GM21529 (cell line): ENCODE data around the gene CEP85.
"Not testable (repeated sequence)": the region's sequence is repeated elsewhere in the genome, so short reads cannot be mapped to it uniquely, and the experiment has no call there.

ENCODE experiments used
- ATAC-seq: cut with Tn5 transposase; IDR thresholded peaks from one replicate; pipeline ENCODE4 v1.9.1; 2021; ENCODE audit not compliant: unreplicated experiment

Gene CEP85

DNA sequence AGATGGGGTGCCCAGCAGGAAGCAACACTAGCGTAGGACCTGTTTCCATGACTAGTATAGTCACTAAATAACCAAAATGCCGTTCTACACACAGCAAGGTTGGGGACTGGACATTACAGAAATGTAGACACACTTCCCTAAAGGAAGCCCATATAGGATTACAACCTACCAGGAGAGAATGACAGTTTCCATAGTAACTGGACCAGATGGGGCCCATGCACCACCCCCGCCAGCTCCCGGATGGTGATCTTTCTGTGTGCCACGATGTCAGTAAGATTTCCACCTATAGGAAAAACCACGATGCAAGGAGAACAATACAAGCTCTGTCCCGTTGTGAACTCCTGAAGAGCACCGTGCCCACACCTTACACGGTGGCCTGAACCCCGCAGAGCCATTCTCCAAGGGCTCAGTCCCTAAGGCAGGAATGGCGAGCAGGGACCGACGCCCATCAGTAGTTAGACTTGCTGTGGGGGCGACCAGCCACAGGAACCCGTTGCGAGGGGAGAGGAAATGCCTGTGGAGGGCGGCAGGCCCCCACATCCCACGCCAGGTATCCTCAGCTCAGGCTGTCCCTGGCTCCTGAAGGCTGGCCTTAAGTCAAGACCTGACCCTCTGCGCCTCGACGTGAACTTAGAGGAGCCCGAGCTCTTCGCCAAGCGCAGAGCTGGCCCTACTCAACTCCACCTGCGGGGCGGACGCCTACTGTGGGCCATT is 13.6 kb upstream of the CEP85 start:
- ATAC-seq, result no peak

DNA sequence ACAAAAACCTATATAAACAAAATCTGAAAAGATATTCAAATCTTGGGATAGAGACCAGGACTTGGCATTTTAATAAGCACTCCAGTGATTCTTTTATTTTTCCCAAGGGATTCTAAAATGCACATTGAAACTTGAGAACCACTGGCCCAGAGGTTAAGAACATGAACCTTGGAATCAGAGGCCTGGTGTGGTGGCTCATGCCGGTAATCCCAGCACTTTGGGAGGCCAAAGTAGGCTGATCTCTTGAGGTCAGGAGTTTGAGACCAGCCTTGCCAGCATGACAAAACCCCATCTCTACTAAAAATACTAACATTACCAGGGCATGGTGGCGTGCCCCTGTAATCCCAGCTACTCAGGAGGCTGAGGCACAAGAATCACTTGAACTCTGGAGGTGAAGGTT is 12.9 kb upstream of the CEP85 start:
- no peak for ATAC-seq

DNA sequence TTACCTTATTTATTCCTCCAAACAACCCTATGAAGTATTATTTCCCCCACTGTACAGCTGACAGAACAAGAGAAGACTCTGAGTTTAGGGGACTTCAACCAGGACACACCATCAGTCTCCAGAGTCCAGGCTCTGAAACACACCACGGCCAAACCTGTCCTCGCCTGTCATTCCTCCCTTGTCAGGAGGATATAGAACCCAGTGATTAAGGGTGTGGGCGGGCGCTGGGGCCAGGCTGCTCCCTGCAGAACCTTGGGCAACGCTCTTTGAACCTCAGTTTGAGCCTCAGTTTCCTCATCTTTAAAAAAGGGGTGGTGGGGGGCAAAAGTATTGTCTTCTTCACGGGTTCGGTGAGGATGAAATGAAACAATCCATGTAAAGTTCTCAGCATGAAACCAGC is 9.4 kb upstream of the CEP85 start:
- ATAC-seq, result no peak

DNA sequence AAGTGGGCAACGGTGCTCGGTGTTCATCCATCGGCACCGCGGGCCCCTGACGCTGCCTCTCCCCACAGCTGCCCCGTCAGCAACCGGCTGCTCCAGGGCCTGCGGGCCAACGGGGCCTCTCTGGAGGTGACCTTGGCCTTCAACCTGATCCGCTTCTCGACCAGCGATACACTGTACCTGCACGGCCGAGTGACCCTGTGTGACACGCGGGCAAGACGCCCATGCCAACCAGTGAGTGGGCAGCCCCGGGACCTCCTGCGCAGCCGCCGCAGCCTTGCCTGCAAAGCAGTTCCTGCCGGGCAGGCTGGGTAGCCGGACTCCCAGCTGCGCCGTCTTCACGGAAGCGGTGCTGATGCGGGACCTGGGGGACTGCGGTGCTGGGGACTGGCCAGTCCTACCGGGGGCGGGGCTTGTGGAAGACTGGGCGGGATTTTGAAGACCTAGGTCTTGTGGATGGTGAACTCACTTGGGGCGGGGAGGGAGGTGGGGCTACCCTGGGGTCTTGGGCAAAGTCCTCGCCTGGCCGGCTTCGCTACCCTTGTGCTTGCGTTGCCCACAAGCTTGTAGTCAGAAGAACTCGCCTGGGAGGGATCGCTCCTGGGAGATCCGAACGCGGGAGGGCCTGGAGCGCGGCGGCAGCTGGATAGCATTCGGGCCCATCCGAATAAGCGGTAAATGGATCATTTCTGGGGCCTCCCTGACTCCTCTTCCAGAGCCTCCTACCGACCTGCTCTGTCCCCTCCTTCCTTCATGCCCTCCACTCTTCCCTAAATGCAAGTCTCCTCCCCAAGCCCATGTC is 8.8 kb upstream of the CEP85 start:
- ATAC-seq, result no peak

DNA sequence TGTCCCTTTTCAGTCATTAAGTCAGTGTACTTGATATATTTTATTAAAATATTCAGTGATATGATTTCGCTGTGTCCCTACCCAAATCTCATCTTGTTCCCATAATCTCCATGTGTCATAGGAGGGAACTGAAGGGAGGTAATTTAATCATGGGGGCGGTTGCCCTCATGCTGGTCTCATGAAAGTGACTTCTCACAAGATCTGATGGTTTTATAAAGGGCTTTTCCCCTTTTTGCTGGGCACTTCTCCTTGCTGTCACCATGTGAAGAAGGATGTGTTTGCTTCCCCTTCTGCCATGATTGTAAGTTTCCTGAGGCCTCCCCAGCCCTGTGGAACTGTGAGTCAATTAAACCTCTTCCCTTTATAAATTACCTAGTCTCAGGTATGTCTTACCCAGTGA is 3.3 kb upstream of the CEP85 start:
- ATAC-seq, result not testable (repeated sequence)

DNA sequence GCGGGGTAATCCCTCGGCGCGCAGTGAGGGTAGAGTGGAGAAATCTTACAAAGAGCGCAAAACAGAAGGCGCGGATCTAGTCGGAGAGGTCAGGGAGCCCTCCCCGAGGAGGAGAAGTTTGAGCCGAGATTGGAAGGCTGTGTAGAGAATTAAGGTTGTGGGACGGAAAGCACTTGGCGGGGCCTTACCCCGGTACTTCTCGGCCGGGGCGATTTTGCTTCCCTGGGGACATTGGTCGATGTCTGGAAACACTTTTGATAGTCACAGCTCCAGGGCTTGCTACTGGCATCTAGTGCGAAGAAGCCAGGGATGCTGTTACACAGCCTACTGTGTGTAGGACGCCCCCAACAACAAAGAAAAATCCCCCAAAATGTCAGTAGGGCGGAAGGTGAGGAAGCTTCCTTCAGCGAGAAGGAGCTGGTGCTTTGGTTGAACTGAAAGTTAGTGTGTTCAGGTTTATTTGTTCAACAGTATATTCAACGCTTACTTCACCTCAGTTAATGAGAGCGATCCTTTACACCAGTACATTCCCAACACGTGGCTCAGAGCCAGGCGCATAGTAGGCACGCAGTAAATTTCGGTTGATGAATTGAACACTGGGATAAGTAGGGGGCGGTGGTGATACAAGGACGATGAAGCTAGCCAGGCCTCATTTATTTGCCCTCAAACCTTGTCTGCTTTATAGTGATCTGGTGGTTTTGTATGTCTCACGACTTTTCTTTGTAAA is 807 bp downstream of the CEP85 start:
- ATAC-seq, result no peak

DNA sequence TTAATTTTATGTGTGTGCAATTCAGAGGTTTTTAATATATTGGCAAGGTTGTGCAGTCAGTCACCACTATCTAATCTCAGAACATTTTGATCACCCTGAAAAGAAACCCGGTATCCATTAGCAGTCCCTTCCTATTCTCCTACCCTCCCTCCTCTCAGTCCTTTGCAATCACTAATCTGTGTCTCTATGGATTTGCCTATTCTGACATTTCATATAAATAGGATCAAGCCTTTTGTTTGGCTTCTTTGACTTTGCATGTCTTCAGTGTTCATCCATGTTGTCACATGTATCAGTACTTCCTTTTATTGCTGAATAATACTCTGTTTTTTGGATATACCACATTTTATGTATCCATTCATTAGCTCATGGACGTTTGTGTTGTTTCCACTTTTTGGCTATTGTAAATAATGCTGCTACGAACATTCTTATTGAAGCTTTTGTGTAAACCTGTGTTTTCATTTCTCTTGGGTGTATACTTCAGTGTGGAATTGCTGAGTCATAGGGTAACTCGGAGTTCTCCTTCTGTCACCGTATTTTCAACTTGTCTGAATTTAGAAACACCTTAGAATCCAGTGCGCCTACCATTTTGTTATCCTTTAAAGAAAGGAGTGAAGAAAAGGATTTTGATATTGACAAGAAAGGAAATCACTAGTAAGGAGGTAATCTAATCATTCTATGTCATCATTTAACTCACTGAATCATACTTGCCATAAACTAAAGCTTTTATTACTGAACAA is 3.4 kb downstream of the CEP85 start:
- no peak for ATAC-seq

DNA sequence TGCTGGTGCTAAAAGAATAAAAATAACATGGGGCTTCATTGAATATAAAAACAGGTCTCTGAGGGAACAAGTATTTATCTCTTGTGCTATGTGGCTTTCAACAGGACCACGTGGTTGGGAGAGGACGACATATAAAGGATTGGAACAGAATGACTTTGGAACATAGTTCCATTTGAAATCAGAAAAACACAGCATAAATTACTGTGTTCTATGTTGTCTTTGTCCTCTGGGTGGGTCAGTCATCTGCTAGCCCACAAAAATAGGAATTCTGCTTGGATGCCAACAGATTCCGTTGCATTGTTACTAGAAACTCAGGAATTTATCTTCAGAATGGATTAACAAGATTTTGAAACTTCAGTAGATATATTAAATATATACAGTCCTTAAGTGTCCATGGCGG is 5.9 kb downstream of the CEP85 start:
- ATAC-seq, result no peak

DNA sequence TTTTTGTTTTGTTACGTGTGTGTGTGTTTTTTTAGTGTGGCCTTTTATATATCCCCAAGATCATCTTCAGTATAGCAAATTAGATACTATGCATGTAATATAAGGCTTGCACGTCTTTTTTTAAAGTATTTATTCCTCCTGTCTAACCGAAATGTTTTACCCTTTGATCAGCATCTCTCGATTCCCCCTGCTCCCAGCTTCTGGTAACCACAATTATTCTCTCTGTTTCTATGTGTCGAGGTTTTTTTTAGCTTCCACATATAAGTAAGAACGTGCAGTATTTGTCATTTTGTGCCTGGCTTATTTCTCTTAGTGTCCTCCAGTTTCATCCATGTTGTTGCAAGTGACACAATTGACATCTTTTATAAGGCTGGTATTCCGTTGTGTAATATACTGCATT is 18.7 kb downstream of the CEP85 start:
- no peak for ATAC-seq

DNA sequence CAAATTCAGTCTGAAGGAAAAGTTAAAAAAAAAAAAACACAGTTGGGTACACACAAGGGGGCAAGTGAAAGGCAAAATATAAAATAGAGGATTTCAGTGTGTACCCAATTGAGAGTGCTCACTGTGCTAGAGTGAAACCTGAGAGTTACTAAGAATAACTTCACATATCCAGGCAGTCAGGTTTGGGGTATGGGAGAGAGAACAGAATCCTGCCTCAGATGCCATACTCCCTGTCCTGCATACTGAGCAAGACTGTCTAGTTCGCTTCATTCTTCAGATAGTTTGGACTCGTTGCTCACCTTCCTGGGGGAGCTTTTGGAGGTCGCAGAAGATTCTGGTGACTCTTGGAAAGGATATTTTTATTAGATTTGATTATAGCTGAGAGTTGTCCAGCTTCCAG is 20.4 kb downstream of the CEP85 start:
- no peak for ATAC-seq

DNA sequence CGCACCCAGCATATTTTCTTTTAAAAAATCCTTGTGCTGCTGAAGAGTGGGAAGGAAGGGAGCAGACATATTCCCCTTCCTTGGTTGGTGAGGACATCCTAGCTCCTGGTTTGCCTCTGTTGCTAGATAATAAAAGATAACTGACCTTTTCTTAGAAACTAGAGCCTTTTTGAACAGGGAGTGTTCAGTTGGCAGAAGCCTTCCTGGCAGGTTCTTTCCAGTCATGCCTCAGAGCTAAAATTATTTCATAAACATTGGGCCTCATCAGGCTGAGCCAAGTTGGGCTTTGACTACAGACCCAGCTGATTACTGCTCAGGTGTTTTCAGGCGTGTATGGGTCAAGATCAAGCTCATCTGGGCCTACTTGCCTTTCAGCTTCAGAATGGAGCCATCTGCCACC is 23.2 kb downstream of the CEP85 start:
- no peak for ATAC-seq

DNA sequence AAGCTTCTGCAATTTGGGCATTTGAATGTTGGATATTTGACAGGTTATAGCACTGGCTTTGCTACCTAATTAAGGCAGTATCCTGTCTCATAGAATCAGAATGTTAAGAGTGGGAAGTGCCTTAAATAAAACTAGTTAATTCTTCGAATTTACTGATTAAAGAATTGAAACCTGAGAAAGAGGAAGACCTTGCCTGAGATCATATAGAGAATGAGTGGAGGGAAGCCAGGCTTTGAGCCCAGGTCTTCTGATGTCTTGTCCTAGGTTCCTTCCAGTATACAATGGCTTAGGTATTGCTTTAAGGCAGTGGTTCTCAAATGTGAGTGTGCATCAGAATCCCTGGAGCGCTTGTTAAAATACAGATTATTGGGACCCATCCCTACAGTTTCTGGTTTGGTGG is 25.0 kb downstream of the CEP85 start:
- ATAC-seq, result no peak

DNA sequence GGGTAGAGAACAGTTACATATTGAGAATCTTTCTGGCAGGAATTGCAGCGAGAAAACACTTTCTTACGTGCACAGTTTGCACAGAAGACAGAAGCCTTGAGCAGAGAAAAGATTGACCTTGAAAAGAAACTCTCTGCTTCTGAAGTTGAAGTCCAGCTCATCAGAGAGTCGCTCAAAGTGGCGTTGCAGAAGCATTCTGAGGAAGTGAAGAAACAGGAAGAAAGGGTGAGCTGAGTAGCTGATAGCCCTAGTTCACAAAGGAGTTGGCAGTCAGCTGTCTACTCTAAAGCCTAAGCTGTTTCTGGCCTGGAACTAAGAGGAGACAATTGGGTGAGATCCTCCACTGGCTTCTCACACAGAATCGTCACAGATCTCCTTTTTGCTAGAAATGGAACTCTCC is 25.6 kb downstream of the CEP85 start:
- ATAC-seq, result no peak

DNA sequence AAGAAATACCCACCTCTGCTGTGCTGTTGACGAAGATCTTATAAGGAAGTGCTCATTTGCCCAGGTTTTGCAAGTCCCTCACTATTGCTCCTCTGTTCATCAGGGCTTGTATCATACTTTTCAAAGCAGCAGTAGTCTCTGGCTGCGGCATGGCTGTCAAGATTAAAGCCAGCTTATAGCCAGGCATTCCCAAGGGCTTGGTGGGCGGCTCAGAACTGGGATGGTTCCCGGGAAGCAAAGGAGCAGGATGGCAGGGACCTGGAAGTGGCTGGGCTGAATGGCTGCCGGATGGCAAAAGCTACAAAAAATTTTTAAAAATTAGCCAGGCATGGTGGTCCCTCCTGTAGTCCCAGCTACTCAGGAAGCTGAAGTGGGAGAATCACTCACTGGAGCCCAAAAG is 29.2 kb downstream of the CEP85 start:
- ATAC-seq, result no peak

DNA sequence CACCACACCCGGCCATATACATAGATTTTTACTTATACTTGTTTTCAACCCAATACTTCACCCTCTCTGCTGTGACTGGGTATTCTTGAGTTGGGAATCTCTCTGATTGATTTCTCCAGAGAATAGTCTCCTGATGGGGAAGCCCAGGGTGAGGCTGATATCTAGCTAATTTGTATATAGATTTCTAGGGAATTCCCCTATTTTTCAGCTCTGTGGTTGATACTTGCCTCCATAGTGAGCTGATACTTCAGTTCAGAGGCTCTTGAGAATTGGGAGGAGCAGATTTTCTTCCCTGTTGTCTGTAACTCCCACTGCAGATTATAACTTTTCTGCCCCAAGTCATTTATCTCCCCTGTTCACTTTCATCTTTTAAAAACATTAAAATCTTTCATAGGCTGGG is 31.4 kb downstream of the CEP85 start:
- no peak for ATAC-seq

DNA sequence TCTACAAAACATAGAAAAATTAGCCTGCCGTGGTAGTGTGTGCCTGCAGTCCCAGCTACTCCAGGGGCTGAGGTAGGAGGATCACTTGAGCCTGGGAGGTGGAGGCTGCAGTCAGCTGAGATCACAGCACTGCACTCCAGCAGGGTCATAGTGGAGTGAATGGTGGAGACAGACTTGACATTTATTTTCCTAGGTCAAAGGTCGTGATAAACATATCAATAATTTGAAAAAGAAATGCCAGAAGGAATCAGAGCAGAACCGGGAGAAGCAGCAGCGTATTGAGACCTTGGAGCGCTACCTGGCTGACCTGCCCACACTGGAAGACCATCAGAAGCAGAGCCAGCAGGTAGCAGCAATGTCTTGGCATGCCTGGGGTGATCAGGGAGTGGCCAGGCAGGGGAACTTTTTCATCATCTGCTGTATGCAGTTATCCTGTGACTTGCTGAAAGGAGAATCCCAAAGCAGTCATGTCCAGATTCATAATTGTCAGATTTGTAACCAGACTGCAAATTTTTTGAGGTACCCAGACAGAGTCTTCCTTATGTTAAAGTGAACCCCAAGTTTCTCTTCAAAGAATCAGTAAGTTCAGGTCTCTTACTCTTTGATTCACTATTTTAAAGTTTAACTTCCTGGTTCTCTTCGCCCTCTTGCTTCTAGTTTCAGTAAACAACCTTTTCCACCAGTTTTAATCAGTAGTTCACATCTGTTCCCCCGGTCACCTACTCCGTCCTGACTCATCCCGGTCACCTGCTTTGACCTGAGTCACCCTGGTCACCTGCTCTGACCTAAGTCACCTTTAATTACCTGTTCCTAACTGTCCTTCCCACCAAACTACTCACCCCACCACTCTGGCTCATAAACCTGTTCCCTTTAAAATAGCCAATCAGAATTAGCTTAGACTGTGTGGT is 34.5 kb downstream of the CEP85 start:
- no peak for ATAC-seq

DNA sequence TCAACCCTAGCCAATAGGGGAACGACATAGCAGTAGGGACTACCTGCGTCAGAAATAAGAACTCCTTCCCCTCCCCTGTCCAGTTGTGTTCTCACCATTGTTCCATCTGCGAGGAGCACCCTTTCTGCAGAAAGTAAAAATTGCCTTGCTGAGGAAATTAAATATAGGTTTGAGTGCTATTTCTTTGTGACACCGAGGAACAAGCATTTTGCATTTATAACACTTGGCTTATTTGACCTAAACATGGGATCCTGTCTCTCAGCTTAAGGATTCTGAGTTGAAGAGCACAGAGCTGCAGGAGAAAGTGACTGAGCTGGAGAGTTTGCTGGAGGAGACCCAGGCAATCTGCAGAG is 35.2 kb downstream of the CEP85 start:
- no peak for ATAC-seq

DNA sequence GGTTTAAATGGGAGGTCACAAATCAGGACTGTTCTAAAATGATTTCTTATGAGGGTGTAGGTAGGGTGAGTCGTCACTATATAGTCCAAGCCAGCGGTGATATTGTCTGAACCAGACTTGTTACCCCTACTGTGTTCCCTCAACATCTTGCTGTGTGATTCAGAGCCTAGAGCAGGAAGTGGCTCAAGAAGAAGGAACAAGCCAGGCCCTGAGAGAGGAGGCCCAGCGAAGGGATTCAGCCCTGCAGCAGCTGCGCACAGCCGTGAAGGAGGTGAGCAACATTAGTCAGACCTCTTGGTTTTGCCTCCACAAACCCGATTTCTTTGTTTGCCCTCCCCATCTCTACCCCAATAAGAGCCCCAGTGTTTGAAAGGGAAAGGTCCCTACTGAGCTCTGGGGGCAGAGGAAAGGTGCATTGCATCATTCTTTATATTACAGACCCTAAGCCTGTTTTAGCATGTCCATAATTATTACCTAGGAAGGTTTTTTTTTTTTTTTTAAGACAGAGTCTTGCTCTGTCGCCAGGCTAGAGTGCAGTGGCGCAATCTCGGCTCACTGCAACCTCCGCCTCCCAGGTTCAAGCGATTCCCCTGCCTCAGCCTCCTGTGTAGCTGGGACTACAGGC is 40.9 kb downstream of the CEP85 start:
- no peak for ATAC-seq

DNA sequence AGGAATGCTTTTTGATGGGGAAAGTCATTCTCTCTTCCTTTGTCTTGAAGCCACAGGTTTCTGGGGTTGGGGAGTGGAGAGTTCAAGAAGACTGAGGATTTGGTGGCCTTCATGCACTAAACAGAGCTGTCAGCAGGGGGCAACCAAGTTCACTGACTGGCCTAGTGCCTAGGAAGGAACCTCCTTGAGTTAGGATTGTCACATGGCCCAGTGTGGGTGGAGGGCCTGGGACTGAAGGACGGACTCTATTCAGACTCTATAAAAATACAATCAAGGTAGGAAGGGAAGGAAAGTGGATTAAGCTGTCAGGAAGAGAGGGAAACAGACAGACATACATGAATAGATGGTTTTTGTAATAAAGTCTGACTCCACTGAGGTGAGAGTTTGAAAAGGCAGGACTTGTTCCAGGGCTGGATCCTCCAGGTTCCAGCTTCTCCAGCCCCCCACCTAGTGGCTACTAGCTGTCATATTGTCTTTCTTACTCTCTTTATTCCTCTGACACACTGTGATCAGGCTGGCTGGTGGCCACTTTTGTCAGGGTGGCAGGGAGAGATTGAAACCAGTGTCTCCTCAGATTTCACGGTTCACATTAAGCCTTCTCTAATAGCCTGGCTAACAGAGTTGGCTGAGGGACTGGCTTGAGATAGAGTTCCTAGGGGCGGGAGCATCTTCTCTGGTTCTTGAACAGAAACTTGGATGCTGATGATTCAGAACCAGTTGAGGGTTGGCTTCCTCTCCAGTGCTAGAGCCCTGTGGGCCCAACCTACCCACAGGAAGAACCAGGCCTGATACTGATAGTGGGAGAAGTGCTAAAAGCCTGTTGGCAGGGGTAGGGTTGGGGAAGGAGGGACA is 41.8 kb downstream of the CEP85 start:
- peak; percentile 38 for ATAC-seq
